ENCODE data around the gene NDUFAF8.
A peak's percentile ranks its signal among the peaks of the same experiment; 100 is the strongest.

Gene NDUFAF8

GRCh38 chr17:81277421-81277820, 38.3 kb downstream of the NDUFAF8 start:
- no peak for DNase-seq (ENCODE audit: low read depth)

- DNase-seq (ENCODE audit: low read depth), result no peak
Measured at GRCh38 chr17:81277946-81278693, 39.0 kb downstream of the NDUFAF8 start.

GRCh38 chr17:81278831-81279230, 39.7 kb downstream of the NDUFAF8 start:
- DNase-seq (ENCODE audit: low read depth), result no peak

- DNase-seq (ENCODE audit: low read depth), result no peak
Measured at GRCh38 chr17:81279278-81280275, 40.5 kb downstream of the NDUFAF8 start.

GRCh38 chr17:81280571-81280970, 41.5 kb downstream of the NDUFAF8 start:
- DNase-seq (ENCODE audit: low read depth), result no peak

GRCh38 chr17:81282141-81282540, 43.0 kb downstream of the NDUFAF8 start:
- DNase-seq (ENCODE audit: low read depth), result no peak

- no peak for DNase-seq (ENCODE audit: low read depth)
Measured at GRCh38 chr17:81282876-81283275, 43.8 kb downstream of the NDUFAF8 start.

GRCh38 chr17:81285179-81285878, 46.2 kb downstream of the NDUFAF8 start:
- peak; percentile 21 for DNase-seq (ENCODE audit: low read depth)

- no peak for DNase-seq (ENCODE audit: low read depth)
Measured at GRCh38 chr17:81285894-81286293, 46.8 kb downstream of the NDUFAF8 start.

- DNase-seq (ENCODE audit: low read depth), result no peak
Measured at GRCh38 chr17:81286491-81287145, 47.5 kb downstream of the NDUFAF8 start.

GRCh38 chr17:81287152-81287551, 48.0 kb downstream of the NDUFAF8 start:
- no peak for DNase-seq (ENCODE audit: low read depth)

GRCh38 chr17:81287741-81288430, 48.8 kb downstream of the NDUFAF8 start:
- no peak for DNase-seq (ENCODE audit: low read depth)

- no peak for DNase-seq (ENCODE audit: low read depth)
Measured at GRCh38 chr17:81288715-81289114, 49.6 kb downstream of the NDUFAF8 start.

GRCh38 chr17:81289627-81290026, 50.5 kb downstream of the NDUFAF8 start:
- DNase-seq (ENCODE audit: low read depth), result no peak

GRCh38 chr17:81290230-81290629, 51.1 kb downstream of the NDUFAF8 start:
- no peak for DNase-seq (ENCODE audit: low read depth)

All from stimulated activated CD8-positive, alpha-beta memory T cell treated with anti-CD3 and anti-CD28 coated beads, Interleukin-15, amount 100 ng/mL, for 1 hour (primary cell).